ENCODE measurements around the gene ZBTB20.

The ZBTB20 gene

GRCh38 chr3:114571363-114571762 is 575.7 kb downstream of the ZBTB20 start:
- H2AFZ ChIP-seq (ENCODE audit: low read depth, low read length, severe bottlenecking) = no peak overlapping the region
- H3F3A ChIP-seq (ENCODE audit: insufficient read depth) = no peaks in the 10 kb centered on the region

DNA sequence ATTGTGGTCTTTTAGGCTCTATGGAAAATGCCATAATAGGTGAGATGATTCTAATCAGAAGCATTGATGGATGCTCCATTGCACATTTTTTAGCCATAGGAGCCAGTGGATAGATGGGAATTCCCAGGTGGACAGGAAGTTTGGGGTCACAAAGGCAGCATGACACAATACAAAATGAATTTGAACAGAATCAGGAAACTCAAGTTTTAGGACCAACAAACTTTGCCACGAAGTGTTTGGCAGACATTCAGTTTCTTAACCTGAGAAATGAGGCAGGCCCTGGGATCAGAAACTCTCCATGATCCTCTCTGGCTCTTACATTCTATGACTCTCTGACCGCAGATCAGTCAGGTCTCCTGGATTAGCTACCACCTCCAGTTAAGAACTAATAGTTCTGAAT is 577.9 kb downstream of the ZBTB20 start:
- no peaks in the 10 kb centered on the region for H3K27me3 ChIP-seq (ENCODE audit: low read length)
- no peaks in the 10 kb centered on the region for H3F3A ChIP-seq (ENCODE audit: insufficient read depth)
- no peak overlapping the region for H3K4me2 ChIP-seq (ENCODE audit: low read depth, low read length, poor library complexity, severe bottlenecking)
- no peak overlapping the region for H3K4me3 ChIP-seq (ENCODE audit: insufficient read depth, low read length, poor library complexity, severe bottlenecking)
- no peaks in the 10 kb centered on the region for H3K79me2 ChIP-seq (ENCODE audit: insufficient read depth, low read length)
- H3K27ac ChIP-seq (ENCODE audit: low read depth, low read length) = no peak overlapping the region
- no peaks in the 10 kb centered on the region for H3K9me2 ChIP-seq (replicated peaks; ENCODE audit: insufficient read depth, low read length)
- no peak for TF ChIP-seq EZH2phosphoT487 (conservative IDR thresholded peaks at IDR 0.05; ENCODE audit: low read length)
- TF ChIP-seq, protein P1, sequence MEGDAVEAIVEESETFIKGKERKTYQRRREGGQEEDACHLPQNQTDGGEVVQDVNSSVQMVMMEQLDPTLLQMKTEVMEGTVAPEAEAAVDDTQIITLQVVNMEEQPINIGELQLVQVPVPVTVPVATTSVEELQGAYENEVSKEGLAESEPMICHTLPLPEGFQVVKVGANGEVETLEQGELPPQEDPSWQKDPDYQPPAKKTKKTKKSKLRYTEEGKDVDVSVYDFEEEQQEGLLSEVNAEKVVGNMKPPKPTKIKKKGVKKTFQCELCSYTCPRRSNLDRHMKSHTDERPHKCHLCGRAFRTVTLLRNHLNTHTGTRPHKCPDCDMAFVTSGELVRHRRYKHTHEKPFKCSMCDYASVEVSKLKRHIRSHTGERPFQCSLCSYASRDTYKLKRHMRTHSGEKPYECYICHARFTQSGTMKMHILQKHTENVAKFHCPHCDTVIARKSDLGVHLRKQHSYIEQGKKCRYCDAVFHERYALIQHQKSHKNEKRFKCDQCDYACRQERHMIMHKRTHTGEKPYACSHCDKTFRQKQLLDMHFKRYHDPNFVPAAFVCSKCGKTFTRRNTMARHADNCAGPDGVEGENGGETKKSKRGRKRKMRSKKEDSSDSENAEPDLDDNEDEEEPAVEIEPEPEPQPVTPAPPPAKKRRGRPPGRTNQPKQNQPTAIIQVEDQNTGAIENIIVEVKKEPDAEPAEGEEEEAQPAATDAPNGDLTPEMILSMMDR (IDR thresholded peaks at IDR 0.05; ENCODE audit: insufficient read depth, low read length, poor library complexity, severe bottlenecking) = no peak
- H4K20me1 ChIP-seq (ENCODE audit: low read depth, low read length) = no peaks in the 10 kb centered on the region
- no peaks in the 10 kb centered on the region for H3K36me3 ChIP-seq (ENCODE audit: low read length)
- no peak overlapping the region for H3K9ac ChIP-seq (ENCODE audit: low read length)
- H3K9me3 ChIP-seq (ENCODE audit: insufficient read depth, low read length) = no peaks in the 10 kb centered on the region
- H2AFZ ChIP-seq (ENCODE audit: low read depth, low read length, severe bottlenecking) = no peak overlapping the region

More at GRCh38 chr3:114571363-114571762, 575.7 kb downstream of the ZBTB20 start:
- H3K9me3 ChIP-seq (ENCODE audit: insufficient read depth, low read length) = no peaks in the 10 kb centered on the region
- no peak for TF ChIP-seq EZH2phosphoT487 (conservative IDR thresholded peaks at IDR 0.05; ENCODE audit: low read length)
- TF ChIP-seq, protein P1 (IDR thresholded peaks at IDR 0.05; ENCODE audit: insufficient read depth, low read length, poor library complexity, severe bottlenecking) = no peak
- no peak overlapping the region for H3K4me2 ChIP-seq (ENCODE audit: low read depth, low read length, poor library complexity, severe bottlenecking)
- H3K36me3 ChIP-seq (ENCODE audit: low read length) = no peaks in the 10 kb centered on the region
- H4K20me1 ChIP-seq (ENCODE audit: low read depth, low read length) = no peaks in the 10 kb centered on the region
- no peaks in the 10 kb centered on the region for H3K27me3 ChIP-seq (ENCODE audit: low read length)
- H3K4me3 ChIP-seq (ENCODE audit: insufficient read depth, low read length, poor library complexity, severe bottlenecking) = no peak overlapping the region
- H3K9me2 ChIP-seq (replicated peaks; ENCODE audit: insufficient read depth, low read length) = no peaks in the 10 kb centered on the region
- H3K27ac ChIP-seq (ENCODE audit: low read depth, low read length) = no peak overlapping the region
- H3K9ac ChIP-seq (ENCODE audit: low read length) = no peak overlapping the region
- no peaks in the 10 kb centered on the region for H3K79me2 ChIP-seq (ENCODE audit: insufficient read depth, low read length)

DNA sequence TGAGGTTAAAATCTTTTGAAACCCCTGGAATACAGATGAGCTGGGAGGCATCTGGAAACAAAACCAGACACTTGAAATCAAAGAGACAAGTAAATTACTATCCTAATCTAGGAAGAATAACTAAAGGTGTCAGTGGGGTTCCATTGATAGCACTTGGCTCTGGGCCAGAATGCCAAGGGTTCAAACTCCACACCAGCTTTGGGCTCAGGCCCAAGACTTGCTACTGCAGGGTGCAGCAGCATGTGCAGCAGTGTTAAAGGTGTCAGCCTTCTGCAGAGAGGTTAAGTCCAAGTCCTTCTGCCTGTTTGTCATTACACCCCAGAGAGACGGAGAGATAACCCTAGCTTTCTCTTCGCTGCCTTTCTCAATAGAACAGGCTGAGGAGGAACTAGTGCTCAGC is 579.3 kb downstream of the ZBTB20 start:
- Histone ChIP-seq H3K79me2 (ENCODE audit: insufficient read depth, low read length) (no peaks in the 10 kb centered on the region), H4K20me1 (ENCODE audit: low read depth, low read length) (no peaks in the 10 kb centered on the region), H3K36me3 (ENCODE audit: low read length) (no peaks in the 10 kb centered on the region), H3K4me2 (ENCODE audit: low read depth, low read length, poor library complexity, severe bottlenecking) (no peak overlapping the region), H3K27me3 (ENCODE audit: low read length) (no peaks in the 10 kb centered on the region), H3K9me3 (ENCODE audit: insufficient read depth, low read length) (no peaks in the 10 kb centered on the region), H3K4me3 (ENCODE audit: insufficient read depth, low read length, poor library complexity, severe bottlenecking) (no peak overlapping the region), H3K27ac (ENCODE audit: low read depth, low read length) (no peak overlapping the region), H2AFZ (ENCODE audit: low read depth, low read length, severe bottlenecking) (no peak overlapping the region), H3K9ac (ENCODE audit: low read length) (no peak overlapping the region), H3K9me2 (replicated peaks; ENCODE audit: insufficient read depth, low read length) (no peaks in the 10 kb centered on the region), H3F3A (ENCODE audit: insufficient read depth) (no peaks in the 10 kb centered on the region)
- TF ChIP-seq, protein P1 (IDR thresholded peaks at IDR 0.05; ENCODE audit: insufficient read depth, low read length, poor library complexity, severe bottlenecking) = no peak
- no peak for TF ChIP-seq EZH2phosphoT487 (conservative IDR thresholded peaks at IDR 0.05; ENCODE audit: low read length)

Measured in SU-DHL-6 (cell line).